Epithelial cell of proximal tubule (primary cell): ENCODE measurements around the gene CDHR3. TPM values are rescaled to one million over a fixed set of nuclear protein-coding genes. Genes with fewer than 3 reads are reported as not detected.

Experiments
- DNase-seq: peaks from one replicate; pipeline ENCODE4 v3.0.0-alpha.2; 2011; ENCODE audit warnings: low read depth
- H3K4me3 ChIP-seq: 2 replicates; pipeline ENCODE4 v1.5.1; 2011; ENCODE audit warnings: low read depth, mild to moderate bottlenecking, low read length
- CTCF ChIP-seq: conservative IDR thresholded peaks from 2 replicates; pipeline ENCODE4 v1.5.1; 2012; ENCODE audit warnings: low read depth, mild to moderate bottlenecking, low read length
- total RNA-seq: library from RNA; depleted of rRNA; stranded (reverse); fragments of >200 nt; gene quantifications from 2 replicates; pipeline ENCODE4 v1.2.3, GENCODE V29; 2015

Gene CDHR3
- total RNA-seq, 1 donor from 2014 or later, result 0.17 TPM

DNA sequence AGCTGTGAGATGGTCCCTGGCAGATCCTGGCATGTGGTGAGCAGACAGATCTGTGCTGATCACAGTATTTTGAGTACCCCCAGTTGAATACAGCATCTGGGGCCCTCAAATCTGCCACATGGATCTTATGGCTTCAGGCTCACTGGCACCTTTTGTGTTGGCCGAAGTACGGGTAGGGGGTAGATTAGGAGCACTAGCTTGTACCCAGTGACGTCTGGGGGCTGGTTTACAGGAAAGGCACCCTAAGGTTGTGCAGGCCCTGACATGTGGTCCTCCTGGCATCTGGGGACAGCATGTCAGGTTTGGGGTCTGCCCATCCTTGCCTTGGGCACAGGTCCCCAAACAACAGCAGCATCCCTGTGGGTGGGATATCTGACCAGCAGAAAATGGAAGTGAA lies 95.9 kb downstream of the CDHR3 start:
- no peak overlapping the region for H3K4me3 ChIP-seq
- DNase-seq, result no peak
- TF ChIP-seq CTCF, result no peak

DNA sequence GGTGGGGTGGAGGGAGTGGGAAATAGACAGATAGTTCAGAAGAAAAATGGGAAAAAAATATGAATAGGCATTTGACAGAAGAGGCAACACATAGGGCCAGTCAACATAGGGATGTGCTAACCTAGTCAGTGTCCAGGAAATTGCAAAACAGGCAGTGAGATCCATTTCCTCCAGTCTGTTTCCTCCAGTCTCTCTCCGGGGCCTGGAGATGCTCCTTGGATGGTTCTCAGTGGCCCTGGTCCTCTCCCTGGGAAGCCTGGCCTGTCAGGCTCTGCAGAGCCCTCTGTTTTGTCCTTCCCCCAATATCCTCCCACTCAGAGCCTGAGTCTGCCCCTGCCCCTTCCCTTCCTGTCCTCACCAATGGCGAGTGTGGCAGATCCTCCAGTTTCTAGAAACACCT lies 96.5 kb downstream of the CDHR3 start:
- H3K4me3 ChIP-seq, result no peak overlapping the region
- no peak for TF ChIP-seq CTCF
- DNase-seq, result no peak

- DNase-seq, result no peak
- no peak for TF ChIP-seq CTCF
- no peak overlapping the region for H3K4me3 ChIP-seq
Measured at GRCh38 chr7:106060394-106060920, 97.4 kb downstream of the CDHR3 start.

- no peak for DNase-seq
- TF ChIP-seq CTCF, result no peak
- no peak overlapping the region for H3K4me3 ChIP-seq
Measured at GRCh38 chr7:106061301-106061979, 98.4 kb downstream of the CDHR3 start.

DNA sequence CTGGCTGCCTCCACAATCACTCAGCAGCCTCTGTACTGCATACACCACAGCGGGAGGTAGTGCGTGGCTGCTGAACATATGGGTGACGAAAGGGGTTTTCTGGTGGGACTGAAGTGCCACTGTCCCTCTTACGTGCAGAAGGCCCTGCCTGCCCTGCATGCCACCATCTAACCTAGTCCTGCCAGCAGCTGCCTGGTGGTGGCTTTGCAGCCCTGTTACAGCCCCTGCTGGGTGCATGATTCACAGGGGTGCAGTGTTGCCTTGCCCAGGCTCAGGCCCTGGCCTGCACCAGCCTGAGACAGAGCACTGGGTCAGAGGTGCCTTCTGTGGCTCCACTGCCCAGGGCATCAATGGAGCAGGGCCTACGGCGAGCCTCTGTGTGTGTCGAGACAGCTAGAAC lies 98.9 kb downstream of the CDHR3 start:
- no peak overlapping the region for H3K4me3 ChIP-seq
- no peak for DNase-seq
- TF ChIP-seq CTCF, result no peak

DNA sequence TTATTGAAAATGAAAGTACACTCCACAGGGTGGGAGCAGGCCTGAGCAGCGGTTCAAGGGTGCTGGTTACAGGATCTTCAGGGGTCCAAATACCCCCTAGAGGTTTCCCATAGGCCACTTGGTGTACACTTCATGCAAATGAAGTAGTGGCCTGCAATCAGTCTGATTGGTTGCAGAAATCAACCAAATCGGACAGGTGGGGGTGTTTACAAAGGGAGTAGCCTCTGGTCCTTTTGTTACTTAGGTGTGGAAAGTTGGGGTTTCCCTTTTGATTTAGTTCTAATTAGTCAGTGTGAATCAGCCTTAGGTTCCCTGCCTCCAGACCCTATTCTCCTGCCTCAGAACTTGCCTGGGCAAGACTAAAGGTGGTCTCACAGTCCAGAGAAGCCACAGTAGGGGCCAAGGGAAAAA lies 99.5 kb downstream of the CDHR3 start:
- no peak for DNase-seq
- H3K4me3 ChIP-seq, result no peak overlapping the region
- no peak for TF ChIP-seq CTCF

DNA sequence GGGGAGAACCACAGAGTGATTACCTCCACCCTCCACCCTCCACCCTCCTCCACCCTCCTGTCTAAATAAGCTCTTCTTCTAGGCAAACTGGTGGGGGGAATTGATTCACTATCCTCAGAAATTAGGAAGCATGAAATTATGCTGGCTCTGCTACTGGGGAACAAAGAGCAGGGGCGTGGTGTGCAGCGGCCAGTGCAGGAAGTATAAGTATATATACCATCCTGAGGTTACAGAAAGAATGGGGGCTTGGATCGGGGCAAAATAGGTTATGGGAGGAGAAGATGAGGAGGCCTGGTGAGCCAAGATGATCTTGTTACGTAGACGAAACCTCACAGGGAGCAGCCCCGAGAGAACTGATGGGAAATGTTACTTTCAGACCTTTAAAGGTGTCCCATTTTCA lies 100.0 kb downstream of the CDHR3 start:
- no peak for DNase-seq
- no peak for TF ChIP-seq CTCF
- no peak overlapping the region for H3K4me3 ChIP-seq
